ENCODE measurements around the gene LTA. TPM values are rescaled to one million over a fixed set of nuclear protein-coding genes. Genes with fewer than 3 reads are reported as not detected.

Gene LTA
- total and polyA plus RNA-seq, 2 donors (not counting 3 experiments of a cell fraction or from before 2014, with no cell fraction given), result 0.46 TPM; not detected in 1

GRCh38 chr6:31567531-31568370, 4.3 kb upstream of the LTA start:
- DNase-seq (ENCODE audit: low read depth, low spot score) (no peak), FAIRE-seq (no peak)
- no TSS peak for BruUV-seq (replicated peaks)
- Histone ChIP-seq H2AFZ (ENCODE audit: low read depth, low read length) (no peak overlapping the region), H4K20me1 (replicated peaks; ENCODE audit: control insufficient read depth, extremely low read depth, insufficient read depth, low read length) (no peaks in the 10 kb centered on the region), H3K27ac (ENCODE audit: insufficient read depth, low read depth, low read length) (no peak overlapping the region), H3K4me2 (ENCODE audit: insufficient read depth, low read length) (no peak overlapping the region), H3K79me2 (ENCODE audit: control insufficient read depth, insufficient read depth, low read length) (no peaks in the 10 kb centered on the region), H3K36me3 (ENCODE audit: control insufficient read depth in 2 of 2, extremely low read depth in 1 of 2, insufficient read depth in 2 of 2, low read length in 2 of 2) (no peaks in the 10 kb centered on the region), H3K4me1 (ENCODE audit: control insufficient read depth, extremely low read depth, insufficient read depth, low read length) (peaks cover 13% of the 10 kb centered on the region), H3K9me3 (replicated peaks; ENCODE audit: control insufficient read depth, insufficient read depth, low read length) (no peaks in the 10 kb centered on the region), H3K27me3 (ENCODE audit: control insufficient read depth in 2 of 2, insufficient read depth in 2 of 2, low read length in 2 of 2) (no peaks in the 10 kb centered on the region), H3K9me1 (replicated peaks; ENCODE audit: control insufficient read depth, extremely low read depth, insufficient read depth, low read length) (no peaks in the 10 kb centered on the region), H3K9ac (replicated peaks; ENCODE audit: extremely low read depth, insufficient read depth, low read length) (no peak overlapping the region), H3K4me3 (replicated peaks in 1 of 3; ENCODE audit: insufficient read depth in 1 of 3, low read depth in 1 of 3, low read length in 3 of 3) (no peak overlapping the region)
- TF ChIP-seq EZH2 (IDR thresholded peaks at IDR 0.05; ENCODE audit: borderline replicate concordance, low read depth, low read length, severe bottlenecking) (no peak), POLR2AphosphoS5 (IDR thresholded peaks at IDR 0.05; ENCODE audit: insufficient read depth, low read depth, low read length) (no peak), GATA2 (IDR thresholded peaks at IDR 0.05; ENCODE audit: insufficient read depth, insufficient read length, low read depth, low read length) (no peak), CTCF (IDR thresholded peaks at IDR 0.05; ENCODE audit: extremely low read depth in 1 of 2, insufficient read depth in 1 of 2, low read depth in 1 of 2, low read length in 2 of 2) (no peak), MYC (IDR thresholded peaks at IDR 0.05; ENCODE audit: low read depth, low read length) (no peak), JUN (IDR thresholded peaks at IDR 0.05; ENCODE audit: borderline replicate concordance, insufficient read depth, insufficient read length, low read depth) (no peak), POLR2A (IDR thresholded peaks at IDR 0.05; ENCODE audit: low read depth, low read length) (no peak), FOS (IDR thresholded peaks at IDR 0.05; ENCODE audit: borderline replicate concordance, insufficient read depth, low read length) (no peak), MAX (IDR thresholded peaks at IDR 0.05; ENCODE audit: insufficient read depth, insufficient read length) (no peak)
- intact Hi-C loops (cut with micrococcal nuclease), result no loop called here
- dilution Hi-C loops (cut with MboI; ENCODE audit: extremely low pct_ligation_motif_present, low sequenced_read_pairs), result no loop called here
- ChIA-PET CTCF (interaction anchor here (4.5 to 31.0 kb wide), 2 partner anchors 17 to 21 kb away, joined by 28 to 1517 read pairs; partner anchors contain the start of genes LST1, LTB, NCR3 and TNF), POLR2A (no interaction called here)
